GM12878 (cell line): Measurements from ENCODE around the gene GIMAP2. TPM values are rescaled to one million over a fixed set of nuclear protein-coding genes. Genes with fewer than 3 reads are reported as not detected.
A peak's percentile ranks its signal among the peaks of the same experiment; 100 is the strongest.

Source experiments
- ATF2 ChIP-seq: IDR thresholded peaks from 2 replicates; pipeline ENCODE4 v1.6.1; 2012; ENCODE audit warnings: low read length, inconsistent platforms
- BACH1 ChIP-seq: fragments of 450-650 bp; IDR thresholded peaks from 2 replicates; pipeline ENCODE4 v1.6.1; 2017; ENCODE audit warnings: mild to moderate bottlenecking, borderline replicate concordance
- CBX5 ChIP-seq: sonication (generic); IDR thresholded peaks from 2 replicates; pipeline ENCODE4 v1.6.1; 2016; ENCODE audit warnings: low read depth, moderate library complexity, mild to moderate bottlenecking, inconsistent platforms
- CHD1 ChIP-seq: IDR thresholded peaks from 2 replicates; pipeline ENCODE4 v1.6.1; 2012; ENCODE audit warnings: low read depth, low read length, improper control_type of control experiment
- CREM ChIP-seq: IDR thresholded peaks from 2 replicates; pipeline ENCODE4 v1.6.1; 2014; ENCODE audit warnings: antibody characterized with exemption, low read depth
- EP300 ChIP-seq, 2 experiments: fragments of 150-350 bp in 1 of 2; IDR thresholded peaks; 2 replicates each; pipeline ENCODE4 v1.6.1; 2011 to 2012; ENCODE audit warnings: low read depth in 2 of 2, low read length in 2 of 2, borderline replicate concordance in 1 of 2, improper control_type of control experiment in 1 of 2, inconsistent platforms in 1 of 2; ENCODE audit not compliant: control insufficient read depth in 1 of 2
- ESRRA ChIP-seq: IDR thresholded peaks from 2 replicates; pipeline ENCODE4 v1.6.1; 2012; ENCODE audit warnings: mild to moderate bottlenecking, low read length, improper control_type of control experiment
- EZH2 ChIP-seq: IDR thresholded peaks from 2 replicates; pipeline ENCODE4 v1.6.1; 2012; ENCODE audit warnings: low read depth, mild to moderate bottlenecking, control low read depth, inconsistent platforms, low read length, borderline replicate concordance; ENCODE audit not compliant: control insufficient read depth
- HCFC1 ChIP-seq: fragments of 150-350 bp; IDR thresholded peaks from 2 replicates; pipeline ENCODE4 v1.6.1; 2014; ENCODE audit warnings: low read length
- HDAC2 ChIP-seq: fragments of 200-600 bp; sonication (generic); IDR thresholded peaks from 2 replicates; pipeline ENCODE4 v1.6.1; 2017
- HSF1 ChIP-seq: fragments of 150-350 bp; IDR thresholded peaks from 2 replicates; pipeline ENCODE4 v1.6.1; 2014; ENCODE audit warnings: mild to moderate bottlenecking, low read depth, low read length
- KAT2A ChIP-seq: conservative IDR thresholded peaks from 2 replicates; pipeline ENCODE4 v1.6.1; 2011; ENCODE audit warnings: low read depth, low read length; ENCODE audit not compliant: control insufficient read depth
- MEF2A ChIP-seq: IDR thresholded peaks from 2 replicates; pipeline ENCODE4 v1.6.1; 2011; ENCODE audit warnings: low read depth, mild to moderate bottlenecking, low read length, moderate library complexity; ENCODE audit not compliant: insufficient read depth
- MEF2B ChIP-seq: fragments of 450-650 bp; IDR thresholded peaks from 2 replicates; pipeline ENCODE4 v1.6.1; 2018; ENCODE audit warnings: mild to moderate bottlenecking, moderate library complexity; ENCODE audit not compliant: partially characterized antibody, poor library complexity, severe bottlenecking
- MTA2 ChIP-seq: fragments of 450-650 bp; IDR thresholded peaks from 2 replicates; pipeline ENCODE4 v1.6.1; 2016; ENCODE audit warnings: low read depth, mild to moderate bottlenecking, moderate library complexity
- MYC ChIP-seq: IDR thresholded peaks from 2 replicates; pipeline ENCODE4 v1.6.1; 2011; ENCODE audit warnings: mild to moderate bottlenecking, low read length, moderate library complexity, inconsistent platforms; ENCODE audit not compliant: insufficient read depth, insufficient replicate concordance, insufficient read length, severe bottlenecking
- NFXL1 ChIP-seq: fragments of 450-650 bp; IDR thresholded peaks from 2 replicates; pipeline ENCODE4 v1.6.1; 2017; ENCODE audit warnings: antibody characterized with exemption, mild to moderate bottlenecking, borderline replicate concordance
- NRF1 ChIP-seq: conservative IDR thresholded peaks from 2 replicates; pipeline ENCODE4 v1.6.1; 2011; ENCODE audit warnings: mild to moderate bottlenecking, low read depth, low read length, improper control_type of control experiment
- POLR2AphosphoS5 ChIP-seq: IDR thresholded peaks from 2 replicates; pipeline ENCODE4 v1.6.1; 2011; ENCODE audit warnings: mild to moderate bottlenecking, low read length, inconsistent platforms
- RBBP5 ChIP-seq: fragments of 200-600 bp; sonication (generic); conservative IDR thresholded peaks from 2 replicates; pipeline ENCODE4 v1.6.1; 2016
- SIX5 ChIP-seq: IDR thresholded peaks from 2 replicates; pipeline ENCODE4 v1.6.1; 2011; ENCODE audit warnings: mild to moderate bottlenecking, low read depth, low read length, moderate library complexity; ENCODE audit not compliant: severe bottlenecking
- SMARCA5 ChIP-seq: fragments of 450-650 bp; IDR thresholded peaks from 2 replicates; pipeline ENCODE4 v1.6.1; 2017; ENCODE audit warnings: mild to moderate bottlenecking
- SMC3 ChIP-seq: IDR thresholded peaks from 2 replicates; pipeline ENCODE4 v1.6.1; 2011; ENCODE audit warnings: low read length, improper control_type of control experiment, borderline replicate concordance
- SRF ChIP-seq, 2 experiments: IDR thresholded peaks; 2 replicates each; pipeline ENCODE4 v1.6.1; 2011; ENCODE audit warnings: low read depth in 2 of 2, low read length in 2 of 2, mild to moderate bottlenecking in 1 of 2, moderate library complexity in 1 of 2
- STAT3 ChIP-seq: IDR thresholded peaks from 2 replicates; pipeline ENCODE4 v1.6.1; 2011; ENCODE audit warnings: low read depth, low read length, improper control_type of control experiment
- TBL1XR1 ChIP-seq: IDR thresholded peaks from 2 replicates; pipeline ENCODE4 v1.6.1; 2012; ENCODE audit warnings: low read depth, low read length, improper control_type of control experiment
- TCF3 ChIP-seq: IDR thresholded peaks from 2 replicates; pipeline ENCODE4 v1.6.1; 2012; ENCODE audit warnings: low read depth, mild to moderate bottlenecking, low read length, borderline replicate concordance; ENCODE audit not compliant: insufficient read depth
- TCF7 ChIP-seq: IDR thresholded peaks from 2 replicates; pipeline ENCODE4 v1.6.1; 2014; ENCODE audit warnings: antibody characterized with exemption, borderline replicate concordance
- ZNF207 ChIP-seq: fragments of 450-650 bp; IDR thresholded peaks from 2 replicates; pipeline ENCODE4 v1.6.1; 2014; ENCODE audit warnings: antibody characterized with exemption, mild to moderate bottlenecking, borderline replicate concordance
- ZNF24 ChIP-seq: fragments of 450-650 bp; IDR thresholded peaks from 2 replicates; pipeline ENCODE4 v1.6.1; 2017; ENCODE audit warnings: antibody characterized with exemption, mild to moderate bottlenecking
- ZNF622 ChIP-seq: fragments of 450-650 bp; IDR thresholded peaks from 2 replicates; pipeline ENCODE4 v1.6.1; 2017; ENCODE audit warnings: mild to moderate bottlenecking, inconsistent platforms
- ZSCAN29 ChIP-seq: fragments of 450-650 bp; IDR thresholded peaks from 2 replicates; pipeline ENCODE4 v1.6.1; 2017; ENCODE audit warnings: mild to moderate bottlenecking, moderate library complexity
- polyA plus RNA-seq, 11 experiments: library from polyadenylated mRNA; depleted of rRNA in 4 of 11; unstranded in 6 of 11; stranded (reverse) in 5 of 11; fragments of >200 nt; fragmentation: Nextera tagmentation in 4 of 11; fragmentation: Illumina TruSeq in 1 of 11; extraction: Ambion mirVana in 4 of 11; extraction: Trizol in 1 of 11; gene quantifications; 1 replicate in 1 of 11; 2 replicates in 10 of 11; pipeline versions ENCODE4 v1.2.1 to v1.2.3, GENCODE V29; 2011 to 2016; ENCODE audit warnings: inconsistent platforms in 2 of 11, missing spikeins in 2 of 11, low read depth in 1 of 11
- total RNA-seq, 4 experiments: library from RNA; depleted of rRNA in 3 of 4; stranded (reverse); fragments of >200 nt in 3 of 4; fragmentation: Illumina TruSeq in 1 of 4; extraction: Trizol in 1 of 4; gene quantifications; 2 replicates each; pipeline versions ENCODE4 v1.2.1 to v1.2.3, GENCODE V29; 2013 to 2021

The GIMAP2 gene
- total and polyA plus RNA-seq, 10 of the 15 experiments (the other 5 are each of a cell fraction or from before 2014, with no cell fraction given), result 21.3 to 102 (median 31.8) TPM

GRCh38 chr7:150663802-150664494 lies 21.6 kb upstream of the GIMAP2 start (continued):
- TF ChIP-seq SMC3 (no peak), HCFC1 (no peak), EP300 (IDR thresholded peaks at IDR 0.05; ENCODE audit: borderline replicate concordance in 1 of 2, control insufficient read depth in 1 of 2, low read depth in 2 of 2, low read length in 2 of 2) (peak in 1 of 2 experiments; percentile 66; a peak in 1 of 4 replicates), MYC (no peak), ESRRA (no peak), MTA2 (0 out of 2 replicates have a peak, but pooled peaks have one; percentile 13), CREM (no peak), POLR2AphosphoS5 (no peak), MEF2B (peak; percentile 80), HDAC2 (no peak), TCF7 (no peak), KAT2A (no peak), BACH1 (no peak), ZSCAN29 (no peak), ZNF207 (no peak), EZH2 (no peak), TBL1XR1 (no peak), ZNF24 (no peak), RBBP5 (no peak), CBX5 (peak; percentile 61; the same call in 1 of the 2 replicates), CHD1 (no peak), NFXL1 (no peak), NRF1 (no peak), MEF2A (0 out of 2 replicates have a peak, but pooled peaks have one; percentile 8), SMARCA5 (no peak), HSF1 (no peak), TCF3 (0 out of 2 replicates have a peak, but pooled peaks have one; percentile 31), SIX5 (no peak), STAT3 (no peak), ATF2 (peak; percentile 69; the same call in 1 of the 2 replicates), SRF (IDR thresholded peaks at IDR 0.05; ENCODE audit: low read depth in 2 of 2, low read length in 2 of 2) (no peak), ZNF622 (no peak)
